Raji (cell line): ENCODE data around the gene PEAK1.

Experiments
- POLR2A ChIP-seq: IDR thresholded peaks from 2 replicates; pipeline ENCODE4 v1.6.1; 2011; ENCODE audit warnings: low read depth, low read length, control low read depth; ENCODE audit not compliant: insufficient read depth

Gene PEAK1

GRCh38 chr15:77413699-77414349, 6.1 kb downstream of the PEAK1 start:
- TF ChIP-seq POLR2A, result no peak

- TF ChIP-seq POLR2A, result no peak
Measured at GRCh38 chr15:77412972-77413698, 6.8 kb downstream of the PEAK1 start.

- no peak for TF ChIP-seq POLR2A
Measured at GRCh38 chr15:77411619-77411976, 8.3 kb downstream of the PEAK1 start.

DNA sequence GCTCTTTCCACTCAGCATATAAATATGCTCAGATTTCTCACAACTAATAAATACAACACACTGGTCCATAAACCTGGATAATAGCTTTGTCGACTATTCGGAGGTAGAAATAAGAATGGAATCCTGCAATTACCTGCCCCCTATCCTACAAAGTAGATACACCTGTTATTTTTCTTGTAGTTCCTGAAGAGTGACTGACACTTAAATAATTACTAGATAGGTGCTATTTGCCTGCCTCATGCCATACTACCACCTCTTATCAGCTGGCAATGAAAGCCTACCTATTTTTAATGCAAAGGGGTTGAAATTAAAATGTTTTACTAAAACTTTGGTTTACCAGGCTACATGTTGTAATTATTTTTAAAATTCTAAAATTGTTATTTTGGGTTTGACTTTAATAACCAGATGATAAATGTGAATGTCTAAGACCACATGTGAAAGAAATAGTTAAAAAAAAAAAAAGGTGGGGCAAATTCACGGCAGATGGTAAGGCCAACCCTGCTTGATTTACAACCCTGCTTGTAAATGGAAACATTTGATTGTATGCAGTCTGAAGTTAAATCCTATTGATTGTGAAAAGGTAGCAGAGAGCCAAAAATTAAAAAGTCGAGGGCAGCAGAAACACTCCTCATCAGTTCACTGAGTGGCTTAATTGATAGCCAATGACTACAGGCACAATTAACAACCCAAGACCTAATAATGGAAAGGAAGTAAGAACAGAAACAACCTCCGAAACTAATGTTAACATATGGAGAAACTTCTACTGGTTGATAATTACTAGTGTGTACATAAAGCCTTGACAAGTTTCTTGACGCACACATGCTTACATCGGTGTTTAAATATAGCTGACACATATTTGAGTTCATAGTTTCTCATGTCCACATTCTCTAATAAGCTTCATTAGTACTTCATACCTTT, 8.9 kb downstream of the PEAK1 start:
- TF ChIP-seq POLR2A, result no peak

DNA sequence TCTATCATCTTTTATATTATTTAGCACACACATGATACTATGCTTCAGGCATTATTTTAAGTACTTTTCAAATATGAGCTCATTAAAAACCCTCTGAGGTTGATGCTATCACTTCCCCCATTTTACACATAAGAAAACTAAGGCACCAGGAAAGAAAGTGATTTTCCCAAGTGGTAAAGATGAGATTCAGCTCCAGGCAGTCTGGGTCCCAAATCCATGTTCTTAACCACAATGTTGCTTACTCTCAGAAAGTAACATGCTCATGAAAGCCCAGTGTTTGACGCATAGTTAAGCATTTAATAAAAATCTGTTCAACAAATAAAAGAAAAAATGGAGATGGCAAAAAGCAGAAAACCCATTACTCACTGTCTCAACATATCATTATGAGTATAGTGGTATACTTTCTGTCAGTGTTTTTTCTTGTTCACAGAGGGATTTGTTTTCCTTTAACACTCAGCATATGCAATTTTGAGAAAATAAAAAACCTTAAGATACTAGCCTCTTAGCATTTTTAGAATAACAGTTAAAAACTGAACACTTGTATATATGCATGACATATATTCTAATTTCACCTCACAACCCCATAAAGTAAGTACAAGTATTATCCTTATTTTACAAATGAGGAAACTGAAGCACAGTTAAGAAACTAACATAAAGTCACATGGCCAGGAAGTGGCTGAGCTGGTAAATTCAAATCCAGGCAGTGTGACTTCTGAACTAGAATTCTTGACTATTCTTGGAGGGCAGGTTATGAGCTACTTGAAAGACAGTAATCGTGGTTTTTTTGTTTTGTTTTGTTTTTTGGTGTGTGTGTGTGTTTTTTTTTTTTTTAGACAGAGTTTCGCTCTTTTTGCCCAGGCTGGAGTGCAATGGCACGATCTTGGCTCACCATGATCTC, 10.4 kb downstream of the PEAK1 start:
- TF ChIP-seq POLR2A, result no peak

GRCh38 chr15:77406846-77407245, 13.1 kb downstream of the PEAK1 start:
- no peak for TF ChIP-seq POLR2A

- no peak for TF ChIP-seq POLR2A
Measured at GRCh38 chr15:77402740-77403379, 17.0 kb downstream of the PEAK1 start.

- TF ChIP-seq POLR2A, result no peak
Measured at GRCh38 chr15:77400258-77400657, 19.6 kb downstream of the PEAK1 start.

- TF ChIP-seq POLR2A, result no peak
Measured at GRCh38 chr15:77398927-77399326, 21.0 kb downstream of the PEAK1 start.

- TF ChIP-seq POLR2A, result no peak
Measured at GRCh38 chr15:77396692-77397091, 23.2 kb downstream of the PEAK1 start.

DNA sequence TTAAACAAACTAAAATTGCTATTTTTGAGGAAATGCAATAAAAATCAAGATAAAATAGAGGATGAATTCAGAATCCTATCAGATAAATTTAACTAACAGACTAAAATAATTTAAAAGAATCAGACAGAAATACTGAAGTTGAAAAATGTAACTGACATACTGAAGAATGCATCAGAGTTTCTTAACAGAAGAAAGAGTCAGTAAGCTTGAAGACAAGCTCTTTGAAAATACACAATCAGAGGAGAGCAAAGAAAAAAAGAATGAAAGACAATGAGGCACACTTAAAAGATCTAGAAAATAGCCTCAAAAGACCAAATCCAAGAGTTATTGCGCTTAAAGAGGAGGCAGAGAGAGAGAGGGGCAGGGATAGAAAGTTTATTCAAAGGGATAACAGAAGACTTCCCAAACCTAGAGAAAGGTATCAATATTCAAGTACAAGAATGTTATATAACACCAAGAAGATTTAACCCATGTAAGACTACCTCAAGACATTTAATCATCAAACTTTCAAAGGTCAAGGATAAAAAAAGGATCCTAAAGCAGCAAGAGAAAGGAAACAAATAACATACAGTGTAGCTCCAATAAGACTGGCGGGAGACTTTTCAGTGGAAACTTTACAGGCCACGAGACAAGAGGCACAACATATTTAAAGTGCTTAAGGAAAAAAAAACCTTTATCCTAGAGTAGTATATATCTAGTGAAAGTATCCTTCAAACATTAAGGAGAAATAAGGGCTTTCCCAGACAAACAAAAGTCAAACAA, 24.7 kb downstream of the PEAK1 start:
- TF ChIP-seq POLR2A, result no peak

DNA sequence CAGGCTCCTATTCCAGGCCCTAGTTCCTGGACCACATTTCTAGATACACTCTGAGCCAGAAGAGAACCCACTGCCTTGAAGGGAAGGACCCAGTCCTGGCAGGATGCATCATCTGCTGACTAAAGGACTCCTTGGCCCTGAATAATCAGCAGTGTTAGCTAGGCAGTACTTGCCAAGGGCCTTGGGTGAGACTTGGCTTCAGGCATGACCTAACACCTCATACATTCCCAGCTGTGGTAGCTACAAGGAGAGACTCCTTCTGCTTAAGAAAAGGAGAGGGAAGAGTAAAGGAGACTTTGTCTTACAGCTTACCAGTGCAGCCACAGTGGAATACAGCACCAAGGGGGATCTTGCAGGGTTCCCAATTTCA, 26.4 kb downstream of the PEAK1 start:
- TF ChIP-seq POLR2A, result no peak

DNA sequence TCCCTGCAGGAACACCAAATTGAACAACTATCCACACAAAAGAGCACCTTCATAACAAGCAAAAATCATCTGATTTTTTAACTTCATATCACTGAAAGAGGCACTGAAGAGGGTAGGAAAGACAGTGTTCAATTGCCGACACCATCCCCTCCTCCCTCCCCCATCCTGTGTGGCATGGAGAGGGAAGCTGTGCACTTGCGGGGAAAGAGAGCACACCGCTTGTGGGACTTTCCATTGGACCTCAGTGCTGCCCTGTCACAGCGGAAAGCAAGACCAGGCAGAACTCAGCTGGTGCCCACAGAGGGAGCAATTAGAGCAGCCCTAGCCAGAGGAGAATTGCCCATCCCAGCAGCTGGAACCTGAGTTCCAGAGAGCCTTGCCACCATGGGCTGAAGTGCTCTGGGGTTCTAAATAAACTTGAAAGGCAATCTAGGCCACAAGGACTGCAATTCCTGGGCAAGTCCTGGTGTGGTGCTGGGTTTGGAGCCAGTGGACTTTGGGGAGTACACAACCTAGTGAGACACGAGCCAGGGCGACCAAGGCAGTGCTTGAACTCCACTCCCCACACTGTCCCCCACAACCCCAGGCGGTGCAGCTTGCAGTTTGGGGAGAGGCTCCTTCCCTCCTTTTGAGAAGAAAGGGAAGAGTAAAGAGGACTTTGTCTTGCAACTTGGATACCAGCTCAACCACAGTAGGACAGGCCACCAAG, 27.0 kb downstream of the PEAK1 start:
- no peak for TF ChIP-seq POLR2A
